Gastroesophageal sphincter (tissue), 4 donors: ENCODE data around the gene MTA1. TPM values are rescaled to one million over a fixed set of nuclear protein-coding genes. Genes with fewer than 3 reads are reported as not detected.
A peak's percentile ranks its signal among the peaks of the same experiment; 100 is the strongest.

ENCODE experiments used
- ATAC-seq: fragments of 150-250 bp; one replicate; pipeline ENCODE4 v1.9.1; 2016; ENCODE audit warnings: mild to moderate bottlenecking, moderate library complexity
- H3K27ac ChIP-seq, 4 donors: fragments of 200-600 bp; sonication (generic) in 3 of 4; 1 replicate in 3 of 4; 2 replicates in 1 of 4; pipeline ENCODE4 v1.5.1; 2016 to 2019
- H3K27me3 ChIP-seq: fragments of 200-600 bp; sonication (generic); one replicate; pipeline ENCODE4 v1.5.1; 2019
- H3K36me3 ChIP-seq, 2 donors: fragments of 200-600 bp; sonication (generic); one replicate each; pipeline ENCODE4 v1.5.1; 2019; ENCODE audit warnings: control low read depth in 1 of 2
- H3K4me1 ChIP-seq, 3 donors: fragments of 200-600 bp; sonication (generic); 1 replicate in 2 of 3; 2 replicates in 1 of 3; pipeline ENCODE4 v1.5.1; 2016 to 2019; ENCODE audit warnings: control low read depth in 2 of 3
- H3K4me3 ChIP-seq, 2 donors: fragments of 200-600 bp; sonication (generic); one replicate each; pipeline ENCODE4 v1.5.1; 2019; ENCODE audit warnings: mild to moderate bottlenecking in 1 of 2, moderate library complexity in 1 of 2
- H3K9me3 ChIP-seq, 3 donors: fragments of 200-600 bp; sonication (generic); one replicate each; pipeline ENCODE4 v1.5.1; 2017 to 2019; ENCODE audit warnings: control low read depth in 2 of 3
- EP300 ChIP-seq: sonication (generic); formaldehyde crosslinking; IDR thresholded peaks from one replicate; pipeline ENCODE4 v1.6.1; 2017; ENCODE audit warnings: antibody characterized with exemption, mild to moderate bottlenecking
- POLR2A ChIP-seq, 2 donors: fragments of 450-650 bp; IDR thresholded peaks; one replicate each; pipeline ENCODE4 v1.6.1; 2017; ENCODE audit warnings: antibody characterized with exemption in 2 of 2, mild to moderate bottlenecking in 2 of 2, moderate library complexity in 1 of 2
- POLR2AphosphoS5 ChIP-seq: sonication (generic); formaldehyde crosslinking; IDR thresholded peaks from one replicate; pipeline ENCODE4 v1.6.1; 2017; ENCODE audit warnings: antibody characterized with exemption
- WGBS, 2 donors: methylation state at CpG; one replicate each; pipeline ENCODE4 v1.1.5; 2018; ENCODE audit warnings: low coverage in 1 of 2; 5-methylcytosine and 5-hydroxymethylcytosine counted together
- total RNA-seq, 4 donors: library from RNA; depleted of rRNA; stranded (reverse); fragments of >200 nt; gene quantifications; one replicate each; pipeline ENCODE4 v1.1.0, GENCODE V29; 2016
- TF ChIP-seq, protein P1 (sequence below), 4 experiments: fragments of 200-600 bp in 2 of 4; fragments of 450-650 bp in 2 of 4; sonication (generic) in 1 of 4; IDR thresholded peaks; one replicate each; pipeline ENCODE4 v1.5.1; 2017 to 2019; ENCODE audit warnings: antibody characterized with exemption in 4 of 4, mild to moderate bottlenecking in 2 of 4, moderate library complexity in 2 of 4

MTA1 gene
- total RNA-seq, 4 donors from 2014 or later: 48.0 to 83.5 (median 58.7) TPM

DNA sequence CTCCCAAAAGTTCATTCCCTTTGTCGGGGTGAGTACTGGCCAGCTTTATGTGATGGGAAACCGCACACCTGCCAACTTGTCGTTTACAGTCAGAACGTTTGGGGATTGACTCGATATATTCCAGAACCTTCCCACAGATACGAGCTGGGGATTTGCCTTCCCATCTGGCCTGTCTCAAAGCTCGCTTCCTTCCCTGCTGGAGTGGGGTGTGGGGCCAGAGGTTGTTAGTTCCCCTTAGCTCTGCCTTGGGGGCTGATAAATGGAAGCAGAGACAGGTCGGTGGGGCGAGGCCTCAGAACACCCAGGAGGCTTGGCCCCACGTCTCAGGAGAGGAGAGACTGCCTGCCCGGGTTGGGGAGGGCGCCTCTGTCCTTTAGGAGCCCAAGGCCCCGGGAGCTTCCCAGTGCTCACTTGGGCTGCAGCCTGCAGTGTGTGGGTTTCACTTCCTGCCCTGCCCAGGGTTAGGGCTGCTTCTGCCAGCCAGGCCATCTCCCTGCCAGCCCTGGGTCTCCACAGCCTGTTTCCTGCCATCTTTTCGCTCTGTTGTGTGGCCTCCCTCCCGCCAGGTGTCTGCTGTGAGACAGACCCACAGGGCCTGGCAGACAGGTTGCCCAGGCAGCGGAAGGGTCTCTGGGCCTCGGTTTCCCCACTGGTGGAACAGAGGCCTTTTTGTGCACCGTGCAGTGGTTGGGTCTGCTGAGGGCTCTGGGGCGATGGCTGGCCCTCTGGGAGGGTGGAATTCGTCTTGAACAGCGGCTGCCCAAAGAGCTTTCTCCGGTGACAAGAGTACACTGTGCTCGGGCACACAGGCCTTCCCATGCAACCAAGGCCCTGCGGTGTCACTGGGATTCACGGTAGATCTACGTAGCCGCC, 29.4 kb upstream of the MTA1 start:
- no peak for TF ChIP-seq EP300
- TF ChIP-seq, protein P1, sequence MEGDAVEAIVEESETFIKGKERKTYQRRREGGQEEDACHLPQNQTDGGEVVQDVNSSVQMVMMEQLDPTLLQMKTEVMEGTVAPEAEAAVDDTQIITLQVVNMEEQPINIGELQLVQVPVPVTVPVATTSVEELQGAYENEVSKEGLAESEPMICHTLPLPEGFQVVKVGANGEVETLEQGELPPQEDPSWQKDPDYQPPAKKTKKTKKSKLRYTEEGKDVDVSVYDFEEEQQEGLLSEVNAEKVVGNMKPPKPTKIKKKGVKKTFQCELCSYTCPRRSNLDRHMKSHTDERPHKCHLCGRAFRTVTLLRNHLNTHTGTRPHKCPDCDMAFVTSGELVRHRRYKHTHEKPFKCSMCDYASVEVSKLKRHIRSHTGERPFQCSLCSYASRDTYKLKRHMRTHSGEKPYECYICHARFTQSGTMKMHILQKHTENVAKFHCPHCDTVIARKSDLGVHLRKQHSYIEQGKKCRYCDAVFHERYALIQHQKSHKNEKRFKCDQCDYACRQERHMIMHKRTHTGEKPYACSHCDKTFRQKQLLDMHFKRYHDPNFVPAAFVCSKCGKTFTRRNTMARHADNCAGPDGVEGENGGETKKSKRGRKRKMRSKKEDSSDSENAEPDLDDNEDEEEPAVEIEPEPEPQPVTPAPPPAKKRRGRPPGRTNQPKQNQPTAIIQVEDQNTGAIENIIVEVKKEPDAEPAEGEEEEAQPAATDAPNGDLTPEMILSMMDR (IDR thresholded peaks at IDR 0.05): no peak
- TF ChIP-seq POLR2A (IDR thresholded peaks at IDR 0.05): no peak
- TF ChIP-seq POLR2AphosphoS5: no peak
- WGBS, 2 donors: 40% methylated on average over 1 of the region's 27 CpGs; no CpG with 5 or more reads in 1 of the 2 donors
- Histone ChIP-seq H3K36me3 (peaks cover 0 to 82% of the 10 kb centered on the region in 2 donors), H3K27me3 (no peaks in the 10 kb centered on the region), H3K9me3 (no peaks in the 10 kb centered on the region), H3K4me3 (no peak overlapping the region), H3K4me1 (peaks cover 0 to 22% (median 10%) of the 10 kb centered on the region in 3 donors), H3K27ac (peak overlapping the region in 3 of 4 donors; percentile 51 to 68 (median 65))
- no peak for ATAC-seq

DNA sequence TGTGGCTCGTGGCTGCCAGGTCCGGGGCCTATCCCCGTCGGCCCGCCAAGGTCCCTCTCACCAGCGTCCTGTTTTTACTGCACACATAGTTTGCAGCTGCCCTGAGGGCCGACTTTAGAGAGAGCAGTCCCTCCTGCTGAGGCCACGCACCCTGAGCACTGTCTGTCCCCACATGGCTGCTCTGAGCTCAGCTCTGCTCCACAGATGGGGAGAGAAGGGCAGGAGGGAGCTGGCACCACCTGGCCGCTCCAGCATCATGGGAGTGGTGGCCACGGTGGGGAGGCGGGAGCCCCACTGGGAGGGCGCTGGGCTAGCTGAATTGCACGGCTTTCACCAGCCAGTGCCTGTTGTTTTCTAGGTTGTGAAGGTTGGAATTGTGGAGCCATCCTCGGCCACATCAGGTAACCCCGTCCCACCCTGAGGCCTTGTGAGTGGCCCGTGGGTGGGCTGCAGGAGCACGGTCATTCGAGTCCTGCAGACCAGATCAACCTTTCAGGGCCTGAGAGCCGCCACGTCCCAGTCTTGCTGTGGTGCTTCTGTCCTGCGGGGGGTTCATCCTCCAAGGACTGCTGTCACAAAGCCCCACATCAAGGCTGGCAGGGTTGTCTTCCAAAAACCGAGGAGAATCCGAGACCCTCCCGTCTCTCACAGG, 28.7 kb upstream of the MTA1 start:
- TF ChIP-seq POLR2AphosphoS5 (no peak), POLR2A (IDR thresholded peaks at IDR 0.05) (no peak), EP300 (no peak)
- TF ChIP-seq, protein P1 (IDR thresholded peaks at IDR 0.05): no peak
- no peak for ATAC-seq
- H3K36me3 ChIP-seq: peaks cover 0 to 80% of the 10 kb centered on the region in 2 donors
- no peaks in the 10 kb centered on the region for H3K27me3 ChIP-seq
- no CpG with 5 or more reads among the region's 24 CpGs for WGBS, 2 donors
- H3K4me1 ChIP-seq: peaks cover 0 to 22% (median 10%) of the 10 kb centered on the region in 3 donors
- H3K27ac ChIP-seq: peak overlapping the region in 1 of 4 donors; percentile 51
- H3K9me3 ChIP-seq: no peaks in the 10 kb centered on the region
- no peak overlapping the region for H3K4me3 ChIP-seq

DNA sequence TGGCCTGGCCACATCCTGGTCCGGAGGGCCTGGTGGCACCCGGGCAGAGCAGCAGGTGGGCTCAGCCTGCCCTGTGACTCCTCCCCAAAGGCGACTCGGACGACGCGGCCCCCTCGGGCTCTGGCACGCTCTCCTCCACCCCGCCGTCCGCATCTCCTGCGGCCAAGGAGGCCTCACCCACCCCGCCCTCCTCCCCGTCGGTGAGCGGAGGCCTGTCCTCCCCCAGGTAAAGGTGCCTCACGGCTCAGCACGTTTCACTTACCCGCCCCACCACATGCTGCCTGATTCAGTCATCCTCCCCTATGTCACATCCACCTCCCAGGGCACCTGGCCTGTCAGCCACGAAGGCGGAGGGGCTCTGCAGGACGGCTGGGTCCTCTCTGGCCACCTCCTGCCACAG, 28.1 kb upstream of the MTA1 start:
- Histone ChIP-seq H3K4me1 (peaks cover 0 to 22% (median 10%) of the 10 kb centered on the region in 3 donors), H3K36me3 (peaks cover 0 to 75% of the 10 kb centered on the region in 2 donors), H3K27ac (no peak overlapping the region), H3K27me3 (no peaks in the 10 kb centered on the region), H3K4me3 (no peak overlapping the region), H3K9me3 (no peaks in the 10 kb centered on the region)
- 84% methylated on average over 9 of the region's 23 CpGs; no CpG with 5 or more reads in 1 of the 2 donors for WGBS, 2 donors
- ATAC-seq: no peak
- TF ChIP-seq POLR2A (IDR thresholded peaks at IDR 0.05) (no peak), POLR2AphosphoS5 (no peak), EP300 (no peak)
- TF ChIP-seq, protein P1 (IDR thresholded peaks at IDR 0.05): no peak

DNA sequence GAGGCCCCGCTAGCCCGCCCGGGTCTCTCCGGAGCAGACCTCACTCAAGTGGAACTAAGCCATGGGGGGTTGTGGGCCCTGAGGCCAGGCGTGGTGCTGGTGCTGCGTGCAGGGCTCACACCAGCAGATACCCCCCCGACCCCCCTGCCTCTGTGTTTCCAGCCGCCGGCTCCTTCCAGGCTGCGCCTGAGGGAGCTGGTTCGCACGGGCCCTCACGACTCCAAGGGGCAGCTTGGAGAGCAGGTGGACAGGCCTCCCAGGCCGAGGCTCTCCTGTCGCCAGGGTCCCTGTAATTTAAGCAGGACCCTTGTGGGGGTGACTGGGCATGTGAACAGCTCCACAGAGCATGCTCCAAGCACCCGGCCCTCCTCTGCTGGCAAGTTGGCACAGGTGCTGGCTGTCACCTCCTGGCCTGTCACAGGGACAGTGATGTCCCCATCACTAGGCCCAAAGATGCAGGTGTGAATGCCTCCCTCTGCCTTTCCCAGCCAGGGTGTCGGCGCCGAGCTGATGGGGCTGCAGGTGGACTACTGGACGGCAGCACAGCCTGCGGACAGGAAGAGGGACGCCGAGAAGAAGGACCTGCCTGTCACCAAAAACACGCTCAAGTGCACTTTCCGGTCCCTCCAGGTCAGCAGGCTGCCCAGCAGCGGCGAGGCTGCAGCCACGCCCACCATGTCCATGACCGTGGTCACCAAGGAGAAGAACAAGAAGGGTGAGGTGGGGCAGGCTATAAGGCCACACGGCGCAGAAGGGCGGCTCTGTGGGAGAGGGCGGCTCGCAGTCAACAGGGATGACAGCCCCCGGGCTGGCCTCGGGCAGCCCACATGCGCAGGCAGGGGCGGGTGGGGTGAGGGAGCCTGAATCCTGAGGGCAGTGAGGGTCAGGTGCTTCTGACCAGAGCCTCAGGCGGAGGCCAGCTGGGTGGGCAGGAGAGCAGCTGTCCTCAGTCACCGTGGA, 27.2 kb upstream of the MTA1 start:
- TF ChIP-seq POLR2A (IDR thresholded peaks at IDR 0.05) (no peak), POLR2AphosphoS5 (no peak)
- Histone ChIP-seq H3K27ac (no peak overlapping the region), H3K36me3 (peaks cover 0 to 66% of the 10 kb centered on the region in 2 donors), H3K4me3 (no peak overlapping the region), H3K4me1 (peaks cover 0 to 29% (median 11%) of the 10 kb centered on the region in 3 donors), H3K27me3 (no peaks in the 10 kb centered on the region), H3K9me3 (no peaks in the 10 kb centered on the region)
- no peak for ATAC-seq
- 96 to 100% methylated on average over 1 to 5 of the region's 40 CpGs for WGBS, 2 donors
